ENCODE results near the gene DONSON. TPM values are rescaled to one million over a fixed set of nuclear protein-coding genes. Genes with fewer than 3 reads are reported as not detected.

DONSON gene
- polyA plus RNA-seq, 3 donors = 4.6 to 8.7 (median 5.2) TPM

DNA sequence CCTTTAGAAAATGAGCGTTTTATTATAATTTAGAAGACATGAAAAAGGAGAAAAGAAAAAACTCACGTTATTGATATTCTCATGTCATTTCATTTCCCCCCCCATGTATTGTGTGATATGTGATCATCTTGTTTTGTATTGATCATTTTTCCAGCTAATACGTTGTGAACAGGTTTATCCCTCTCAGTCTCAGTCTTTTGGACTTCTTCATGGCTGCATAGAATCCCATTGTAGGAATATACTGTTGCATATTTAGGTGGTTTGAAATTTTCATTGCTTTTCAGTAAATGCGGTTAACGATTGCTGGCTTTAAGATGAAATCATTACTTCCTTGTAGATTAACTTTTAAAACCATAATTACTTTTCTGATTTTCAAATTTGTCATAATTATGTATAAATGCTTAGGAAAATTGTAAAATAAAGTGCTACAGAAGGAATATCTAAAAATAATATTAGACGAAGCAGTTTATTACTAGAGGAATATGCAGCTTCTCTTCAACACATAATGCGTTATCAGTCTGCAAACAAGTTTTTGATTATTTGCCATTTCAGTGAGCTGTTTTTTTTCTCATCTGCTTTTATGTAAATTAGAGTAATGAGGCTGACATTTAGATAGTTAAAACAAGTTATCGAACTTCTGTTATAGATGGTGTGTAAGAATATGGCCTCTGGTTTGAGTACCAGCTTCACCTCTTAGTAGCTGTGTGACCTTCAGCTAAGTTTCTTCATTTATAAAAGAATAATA lies 43.9 kb downstream of the DONSON start:
- H3K27ac ChIP-seq (ENCODE audit: low read depth, low read length) = no peak overlapping the region
- 5 to 15% (median 12%) methylated on average over 8 of the region's 8 CpGs for WGBS, 3 donors

DNA sequence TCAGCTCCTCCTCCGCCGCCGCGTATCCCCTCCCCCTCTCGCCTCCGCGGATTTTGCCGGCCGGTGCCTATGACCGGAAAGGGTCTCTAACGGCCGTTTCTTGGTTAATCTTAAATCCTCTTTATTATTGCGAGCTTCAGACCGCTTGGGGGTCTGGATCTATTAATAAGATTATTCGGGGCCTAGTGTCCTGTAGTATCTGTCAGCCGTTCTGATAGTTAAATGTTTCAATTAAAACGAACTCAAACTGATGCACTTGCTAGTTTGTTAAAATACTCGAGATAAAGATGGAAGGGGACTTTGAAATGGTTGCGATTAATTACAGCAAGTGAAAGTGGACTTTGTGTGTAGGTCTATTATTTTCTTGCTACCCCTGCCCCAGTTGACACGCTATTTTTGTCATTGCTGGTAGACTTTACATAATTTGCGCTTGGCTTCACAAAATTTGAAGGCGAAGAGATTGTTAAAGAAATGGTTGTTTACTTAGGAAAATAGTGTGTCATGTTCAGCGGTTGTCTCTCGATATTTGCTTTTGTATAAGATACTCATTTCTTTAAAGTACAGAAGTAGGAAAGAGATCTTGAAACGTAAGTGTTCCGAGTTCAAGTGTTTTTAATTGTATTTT lies 44.9 kb downstream of the DONSON start:
- 0 to 1% (median 0%) methylated on average over 26 of the region's 26 CpGs for WGBS, 3 donors
- H3K27ac ChIP-seq (ENCODE audit: low read depth, low read length) = peak overlapping the region; percentile 90

DNA sequence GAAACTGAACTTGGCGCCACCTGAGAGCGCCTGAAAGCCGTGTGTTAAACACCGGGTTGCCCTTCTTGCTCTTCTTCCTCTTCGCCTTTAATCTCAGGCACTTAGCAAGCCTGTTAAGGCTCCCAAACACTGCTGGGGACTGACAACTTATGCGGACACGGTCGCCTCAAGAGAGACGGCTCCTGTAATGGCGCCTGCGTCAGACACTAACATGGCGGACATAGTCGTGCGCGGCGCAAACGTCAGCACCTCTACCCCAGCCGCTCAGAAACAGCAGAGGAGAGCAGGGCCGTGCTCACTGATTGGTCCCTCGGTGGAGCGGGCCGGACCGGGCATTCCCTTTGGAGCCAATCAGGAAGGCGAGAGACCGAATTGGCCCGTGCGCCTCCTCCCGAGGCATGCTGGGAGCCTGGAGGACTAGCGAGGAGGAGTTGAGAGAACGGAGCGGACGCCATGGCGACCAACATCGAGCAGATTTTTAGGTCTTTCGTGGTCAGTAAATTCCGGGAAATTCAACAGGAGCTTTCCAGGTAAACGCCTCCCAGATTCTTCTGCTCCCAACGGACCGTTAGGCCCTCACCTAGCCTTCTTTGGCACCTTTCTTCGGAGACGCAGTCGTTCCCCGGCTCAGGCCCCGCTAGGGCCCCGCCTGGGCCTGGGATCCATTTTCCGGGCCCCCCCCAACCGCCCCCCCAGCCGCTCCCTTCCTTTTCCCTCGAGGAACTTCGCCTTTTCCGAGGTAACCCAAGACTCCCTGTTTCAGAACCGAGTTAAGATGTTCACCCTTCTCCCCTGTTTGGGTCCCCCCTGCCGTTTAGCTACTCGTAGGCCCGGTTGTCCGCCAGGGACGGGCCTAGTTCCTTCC lies 45.6 kb downstream of the DONSON start, which contains the start of gene SON:
TSS of gene SON (plus strand) at position 399 of the 865 bp plus-strand sequence. CDS start at position 454, 55 bp downstream.
- peak within 1 kb of the TSS; percentile 99 for H3K27ac ChIP-seq (ENCODE audit: low read depth, low read length)
- 0 to 1% (median 0%) methylated on average over 55 to 56 of the region's 57 CpGs for WGBS, 3 donors

DNA sequence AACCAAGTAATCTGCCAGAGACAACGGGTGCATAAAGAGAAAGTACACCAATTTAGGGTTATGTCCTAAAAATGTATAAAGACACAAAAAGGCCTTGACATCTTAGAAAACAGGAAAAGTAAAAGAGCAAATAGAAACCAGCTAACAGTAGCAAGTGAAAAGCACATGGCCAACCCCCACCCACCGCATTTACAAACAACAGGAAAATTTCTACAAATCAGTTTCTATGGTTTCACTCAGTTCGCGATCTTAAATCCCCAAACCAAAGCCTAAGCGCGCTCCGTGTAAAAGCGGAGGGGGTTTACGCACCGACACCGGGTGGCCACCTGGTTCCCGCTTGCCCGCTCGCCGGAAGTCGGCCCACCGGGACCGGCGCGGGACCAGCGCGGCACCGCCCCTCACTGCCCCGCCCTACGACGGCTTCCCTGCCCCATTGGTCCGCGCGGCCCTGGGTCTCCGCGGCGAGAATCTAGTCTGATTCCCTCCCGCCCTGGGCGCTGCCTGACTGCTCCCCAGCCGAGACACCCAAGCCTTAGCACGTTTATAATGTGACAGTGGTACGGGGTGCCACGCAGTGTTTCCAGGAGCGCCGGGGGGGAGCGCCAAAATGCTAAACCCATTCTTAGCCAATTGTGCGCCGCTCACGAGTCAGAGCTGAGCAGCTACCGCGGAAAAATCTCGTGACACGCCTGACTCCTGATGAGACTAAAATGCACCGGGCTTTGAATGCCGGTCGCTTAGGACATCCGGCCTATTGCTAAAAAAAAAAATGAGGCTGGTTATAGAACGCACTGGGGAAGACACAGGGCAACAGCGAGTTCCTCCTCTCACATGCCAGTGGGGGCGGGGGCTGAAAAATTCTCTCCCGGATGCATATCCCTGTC lies 46.5 kb downstream of the DONSON start, which contains the start of gene GART:
TSS of gene GART (minus strand) at position 362 of the 884 bp plus-strand sequence. CDS start 2,802 bp downstream, outside the sequence.
- WGBS, 3 donors = 0 to 1% (median 1%) methylated on average over 56 of the region's 56 CpGs
- H3K27ac ChIP-seq (ENCODE audit: low read depth, low read length) = peak within 1 kb of the TSS; percentile 99

DNA sequence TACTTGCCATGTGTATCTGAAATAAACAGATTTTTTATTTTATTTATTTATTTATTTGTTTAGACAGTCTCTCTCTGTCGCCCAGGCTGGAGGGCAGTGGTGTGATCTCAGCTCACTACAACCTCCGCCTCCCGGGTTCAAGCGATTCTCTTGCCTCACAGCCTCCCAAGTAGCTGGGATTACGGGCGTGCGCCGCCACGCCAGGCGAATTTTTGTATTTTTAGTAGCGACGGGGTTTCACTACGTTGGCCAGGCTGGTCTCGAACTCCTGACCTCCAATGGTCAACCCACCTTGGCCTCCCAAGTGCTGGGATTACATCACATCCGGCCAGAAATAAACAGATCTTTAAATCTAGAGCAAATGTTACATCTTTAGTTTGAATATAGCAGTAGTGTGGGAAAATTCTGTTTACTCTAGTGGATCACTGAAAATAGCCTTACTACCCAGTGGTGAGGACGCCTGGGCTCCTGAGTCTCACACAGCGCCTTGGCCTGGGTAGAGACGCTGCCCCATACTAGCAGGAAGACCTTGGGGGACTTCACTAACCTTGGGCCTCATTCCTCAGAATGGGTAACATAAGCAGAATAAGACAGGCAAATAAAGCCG lies 47.3 kb downstream of the DONSON start:
- H3K27ac ChIP-seq (ENCODE audit: low read depth, low read length) = peak overlapping the region; percentile 71
- WGBS, 3 donors = 41 to 46% (median 44%) methylated on average over 19 of the region's 19 CpGs

DNA sequence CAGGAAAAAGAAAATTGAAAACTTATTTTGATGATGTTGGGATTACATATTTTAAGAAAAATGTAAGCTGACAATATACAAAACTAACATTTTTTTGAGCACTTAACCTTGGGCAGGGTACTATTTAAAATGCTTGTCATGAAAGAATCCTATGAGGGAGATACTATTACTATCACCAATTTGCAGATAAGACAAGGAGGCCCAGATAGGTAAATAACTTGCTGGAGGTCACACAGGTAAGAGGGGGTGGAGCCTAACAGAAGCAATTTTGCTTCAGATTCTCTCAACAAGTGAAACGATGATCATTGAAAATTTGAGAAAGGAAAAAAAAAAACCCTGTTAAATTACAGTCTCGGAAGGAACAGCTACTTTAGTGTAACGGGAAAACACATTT lies 47.8 kb downstream of the DONSON start:
- WGBS, 3 donors = 40 to 71% (median 69%) methylated on average over 3 of the region's 3 CpGs
- no peak overlapping the region for H3K27ac ChIP-seq (ENCODE audit: low read depth, low read length)

DNA sequence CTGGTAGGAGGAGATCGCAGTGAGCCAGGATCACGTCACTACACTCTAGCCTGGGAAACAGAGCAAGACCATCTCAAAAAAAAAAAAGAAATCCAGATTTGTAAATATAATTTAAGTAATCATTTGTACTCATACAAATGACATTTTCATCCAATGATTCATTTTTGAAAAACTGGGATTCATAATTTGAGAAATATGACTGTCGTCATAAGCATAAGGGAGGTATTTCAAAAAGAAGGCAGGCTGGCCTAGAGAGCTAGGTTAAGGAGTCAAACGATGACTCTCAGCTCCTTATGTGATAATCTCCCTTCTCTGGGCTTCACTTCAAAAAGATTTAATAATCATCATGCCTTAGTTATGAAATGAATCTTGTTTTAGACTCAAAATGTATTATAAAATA lies 48.9 kb downstream of the DONSON start:
- 75 to 83% (median 79%) methylated on average over 4 of the region's 4 CpGs for WGBS, 3 donors
- H3K27ac ChIP-seq (ENCODE audit: low read depth, low read length) = no peak overlapping the region

DNA sequence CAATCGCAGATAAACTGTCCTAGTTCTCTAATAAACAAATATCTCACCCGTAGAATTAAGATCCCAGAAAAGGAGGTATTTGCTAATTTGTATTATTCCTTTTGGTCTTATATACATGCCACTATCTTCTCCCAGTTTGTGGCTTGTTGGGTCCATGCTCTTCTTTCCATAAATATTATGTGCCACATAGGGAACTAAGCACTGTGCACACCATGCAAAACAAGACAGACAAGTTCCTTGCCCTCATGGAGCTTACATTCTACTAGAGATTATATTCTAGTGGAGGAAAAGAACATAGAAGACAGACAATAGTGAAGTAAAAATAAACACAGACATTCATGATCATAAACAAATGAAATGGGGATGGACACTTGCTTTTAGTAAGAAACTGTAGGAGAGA lies 51.3 kb downstream of the DONSON start:
- WGBS, 3 donors = 89 to 96% (median 94%) methylated on average over 2 of the region's 2 CpGs
- H3K27ac ChIP-seq (ENCODE audit: low read depth, low read length) = no peak overlapping the region

DNA sequence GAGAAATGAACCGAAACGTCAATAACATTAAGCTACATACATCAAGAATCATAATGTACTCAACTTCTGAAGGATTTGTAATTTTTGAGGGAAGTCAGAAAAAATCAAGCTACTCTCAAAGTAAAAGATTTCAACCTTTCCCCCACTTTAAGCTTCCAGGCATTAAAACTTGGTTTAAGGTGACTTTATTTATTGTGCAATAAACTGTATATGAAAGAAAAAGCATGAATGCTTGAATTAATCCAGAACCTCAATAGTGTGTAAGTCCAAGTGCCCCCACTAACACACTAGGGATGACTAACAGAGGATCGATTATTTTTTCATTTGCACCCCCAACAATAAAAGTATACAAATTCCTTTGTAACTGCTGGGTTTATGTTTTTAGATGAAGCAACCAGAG lies 57.5 kb downstream of the DONSON start:
- WGBS, 3 donors = 88 to 96% (median 88%) methylated on average over 3 of the region's 3 CpGs

More for the DNA sequence above, 57.5 kb downstream of the DONSON start:
- H3K27ac ChIP-seq (ENCODE audit: low read depth, low read length) = no peak overlapping the region

Other genes starting within 250 kb of the DONSON start
- gene IFNGR2, start 185.3 kb downstream of the DONSON start, polyA plus RNA-seq = 100 to 1,000 TPM in 1 of 3 donors, 10 to 100 TPM in 2; 16.8 to 125 (median 87.6) TPM
- 10 to 100 TPM; 21.1 to 34.8 (median 29.0) TPM for gene TMEM50B, start 108.7 kb downstream of the DONSON start, polyA plus RNA-seq
- 1 to 10 TPM in 2 of 3 donors, under 1 TPM in 1; 0.86 to 1.6 (median 1.3) TPM for gene DNAJC28, start 97.0 kb downstream of the DONSON start, polyA plus RNA-seq
- 10 to 100 TPM; 16.7 to 45.5 (median 26.0) TPM for gene GART, start 46.6 kb downstream of the DONSON start, polyA plus RNA-seq
- 100 to 1,000 TPM in 1 of 3 donors, 10 to 100 TPM in 2; 45.7 to 107 (median 83.2) TPM for gene SON, start 45.6 kb downstream of the DONSON start, polyA plus RNA-seq
- gene CRYZL1, start 53.1 kb upstream of the DONSON start, polyA plus RNA-seq = 10 to 100 TPM; 13.0 to 18.9 (median 18.5) TPM
- 100 to 1,000 TPM in 1 of 3 donors, 10 to 100 TPM in 1, 1 to 10 TPM in 1; 6.8 to 114 (median 40.2) TPM for gene ITSN1, start 53.8 kb upstream of the DONSON start, polyA plus RNA-seq

All from adipose tissue (tissue), 3 donors.